ENCODE results near the gene NHLH2. TPM values are rescaled to one million over a fixed set of nuclear protein-coding genes. Genes with fewer than 3 reads are reported as not detected.

Gene NHLH2
- total RNA-seq, 2 experiments from 2014 or later, result not detected

- CTCF ChIA-PET, result no interaction called here
- peaks cover 8% of the 10 kb centered on the region for H3K4me1 Mint-ChIP-seq
- no peak overlapping the region for H3K27ac Mint-ChIP-seq
- H3K4me3 Mint-ChIP-seq, result peak overlapping the region; percentile 39
- DNase-seq, result no peak
- H3K9me3 Mint-ChIP-seq, result no peaks in the 10 kb centered on the region
- H3K36me3 Mint-ChIP-seq (ENCODE audit: low read depth), result no peaks in the 10 kb centered on the region
- POLR2A ChIA-PET, result no interaction called here
- peaks cover 50% of the 10 kb centered on the region for H3K27me3 Mint-ChIP-seq
Observed at GRCh38 chr1:115829023-115829674, 11.8 kb downstream of the NHLH2 start.

DNA sequence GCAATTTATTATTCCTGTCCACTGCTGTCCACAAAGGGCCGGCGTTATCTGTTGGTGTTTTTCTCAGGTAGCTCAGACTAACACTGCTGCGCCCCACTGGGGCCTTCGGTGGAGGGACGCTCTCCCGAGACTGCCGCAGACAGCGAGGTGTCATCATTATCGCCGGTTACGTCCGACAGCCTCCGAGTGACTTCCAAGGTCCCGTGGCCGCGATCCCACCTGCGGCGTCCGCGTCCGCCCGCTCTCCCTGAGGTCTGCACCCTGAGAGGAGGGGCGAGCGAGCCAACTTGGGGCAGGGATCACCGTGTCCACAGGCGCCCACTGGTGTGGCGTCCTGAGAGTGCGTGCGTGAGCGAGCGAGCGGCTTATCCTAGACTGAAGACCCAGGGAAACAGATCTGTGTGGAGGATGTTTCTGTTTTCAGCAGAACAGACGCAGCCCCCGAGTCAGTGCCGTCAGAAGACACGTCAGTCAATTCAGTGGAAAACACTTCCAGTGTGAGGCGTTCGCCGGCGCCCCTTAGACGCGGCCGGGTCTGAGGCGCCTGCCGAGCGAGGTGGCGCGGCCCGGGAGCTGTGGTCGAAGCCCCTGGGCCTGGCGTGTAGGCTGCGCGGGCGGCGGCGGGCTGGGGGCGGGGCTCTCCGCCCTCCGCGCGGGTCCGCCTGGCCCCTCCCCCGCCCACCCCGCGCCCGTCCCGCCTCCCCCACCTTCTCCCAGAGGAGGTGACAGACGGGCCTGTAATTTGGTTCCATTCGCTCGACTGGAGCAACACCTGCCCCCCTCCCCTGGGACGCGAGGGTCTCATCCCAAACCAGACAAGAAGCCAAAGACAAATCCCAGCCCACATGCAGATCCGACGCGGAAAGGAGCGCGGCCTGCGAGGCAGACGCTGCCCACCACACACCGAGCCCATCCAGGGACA is 12.6 kb downstream of the NHLH2 start:
- no peak overlapping the region for H3K27ac Mint-ChIP-seq
- no peaks in the 10 kb centered on the region for H3K9me3 Mint-ChIP-seq
- DNase-seq, result no peak
- H3K4me1 Mint-ChIP-seq, result peaks cover 8% of the 10 kb centered on the region
- POLR2A ChIA-PET, result no interaction called here
- H3K36me3 Mint-ChIP-seq (ENCODE audit: low read depth), result no peaks in the 10 kb centered on the region
- CTCF ChIA-PET, result no interaction called here
- H3K27me3 Mint-ChIP-seq, result peaks cover 49% of the 10 kb centered on the region
- peak overlapping the region; percentile 39 for H3K4me3 Mint-ChIP-seq

- no peaks in the 10 kb centered on the region for H3K36me3 Mint-ChIP-seq (ENCODE audit: low read depth)
- ChIA-PET CTCF (no interaction called here), POLR2A (no interaction called here)
- no peaks in the 10 kb centered on the region for H3K9me3 Mint-ChIP-seq
- no peak for DNase-seq
- H3K27ac Mint-ChIP-seq, result no peak overlapping the region
- peaks cover 8% of the 10 kb centered on the region for H3K4me1 Mint-ChIP-seq
- H3K4me3 Mint-ChIP-seq, result no peak overlapping the region
- peaks cover 52% of the 10 kb centered on the region for H3K27me3 Mint-ChIP-seq
Observed at GRCh38 chr1:115827452-115828044, 13.4 kb downstream of the NHLH2 start.

- Mint-ChIP-seq H3K27me3 (peaks cover 52% of the 10 kb centered on the region), H3K4me1 (peaks cover 8% of the 10 kb centered on the region), H3K9me3 (no peaks in the 10 kb centered on the region), H3K27ac (no peak overlapping the region), H3K36me3 (ENCODE audit: low read depth) (no peaks in the 10 kb centered on the region), H3K4me3 (no peak overlapping the region)
- ChIA-PET POLR2A (no interaction called here), CTCF (interaction anchor here (1.1 kb wide), 1 partner anchor 194 kb away, joined by 3 read pairs; no protein-coding TSS in a partner anchor)
- DNase-seq, result no peak
Observed at GRCh38 chr1:115826628-115827027, 14.3 kb downstream of the NHLH2 start.

GRCh38 chr1:115822117-115822516 is 18.8 kb downstream of the NHLH2 start:
- Mint-ChIP-seq H3K4me3 (no peak overlapping the region), H3K9me3 (no peaks in the 10 kb centered on the region), H3K4me1 (no peaks in the 10 kb centered on the region), H3K27me3 (peaks cover 39% of the 10 kb centered on the region), H3K36me3 (ENCODE audit: low read depth) (no peaks in the 10 kb centered on the region), H3K27ac (no peak overlapping the region)
- ChIA-PET CTCF (no interaction called here), POLR2A (no interaction called here)
- DNase-seq, result no peak

DNA sequence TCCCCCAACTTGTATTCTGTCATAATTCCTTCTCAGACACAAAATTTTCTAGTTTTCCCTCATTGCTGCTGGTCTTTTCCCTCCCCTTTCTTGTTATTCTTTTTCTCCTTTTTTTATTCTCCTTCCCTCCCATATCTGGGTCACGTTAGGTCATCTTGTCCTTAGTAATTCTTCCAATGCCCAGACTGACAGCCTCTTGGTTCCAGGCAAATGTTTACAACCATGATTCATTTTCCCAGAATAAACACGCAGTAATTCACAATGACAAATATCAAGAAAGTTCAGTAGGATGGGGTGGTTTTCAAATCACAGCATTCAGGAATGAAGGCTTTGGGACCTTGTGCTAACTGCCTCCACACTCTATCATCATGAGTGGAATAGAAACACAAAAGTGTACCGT is 25.2 kb downstream of the NHLH2 start:
- Mint-ChIP-seq H3K9me3 (no peaks in the 10 kb centered on the region), H3K27me3 (peaks cover 13% of the 10 kb centered on the region), H3K4me1 (no peaks in the 10 kb centered on the region), H3K4me3 (no peak overlapping the region), H3K36me3 (ENCODE audit: low read depth) (no peaks in the 10 kb centered on the region), H3K27ac (no peak overlapping the region)
- DNase-seq, result no peak
- CTCF ChIA-PET, result interaction anchor here (1.2 kb wide), 1 partner anchor 323 kb away, joined by 3 read pairs; no protein-coding TSS in a partner anchor
- POLR2A ChIA-PET, result no interaction called here

DNA sequence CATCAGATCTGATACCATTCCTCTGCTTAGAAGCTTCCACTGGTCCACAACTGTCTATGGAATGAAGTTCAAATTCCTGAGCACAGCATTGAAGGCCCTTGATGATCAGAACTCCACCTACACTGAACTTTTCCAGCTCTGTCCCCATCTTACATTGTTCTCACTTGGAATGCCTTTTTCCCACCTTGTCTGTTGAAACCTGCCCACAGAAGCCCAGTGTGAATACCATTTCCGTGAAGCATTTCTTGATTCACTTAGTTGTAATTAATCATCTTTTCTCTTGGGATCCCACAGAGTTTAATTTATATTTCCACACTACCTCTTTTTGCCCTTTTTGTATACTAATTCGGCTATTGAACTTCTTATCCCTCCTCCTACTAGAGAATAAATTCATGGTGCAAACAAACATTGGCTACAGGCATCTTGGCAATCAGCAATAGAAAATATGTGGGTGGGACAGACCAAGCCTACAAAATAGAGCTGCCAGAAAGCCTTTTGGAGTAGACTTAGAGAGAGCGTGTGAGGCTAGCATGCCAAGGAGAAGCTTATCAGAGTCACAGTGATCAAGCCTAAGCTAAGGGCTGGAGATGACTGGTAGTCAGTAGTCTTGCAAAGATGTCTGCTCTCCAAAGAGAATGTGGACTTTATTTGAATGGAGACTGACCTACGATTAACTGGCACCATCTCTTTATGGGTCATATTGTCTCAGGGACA is 26.1 kb downstream of the NHLH2 start:
- CTCF ChIA-PET, result interaction anchor here (1.2 kb wide), 1 partner anchor 324 kb away, joined by 3 read pairs; no protein-coding TSS in a partner anchor
- peaks cover 12% of the 10 kb centered on the region for H3K27me3 Mint-ChIP-seq
- H3K36me3 Mint-ChIP-seq (ENCODE audit: low read depth), result no peaks in the 10 kb centered on the region
- no peak overlapping the region for H3K4me3 Mint-ChIP-seq
- H3K27ac Mint-ChIP-seq, result no peak overlapping the region
- H3K9me3 Mint-ChIP-seq, result no peaks in the 10 kb centered on the region
- no peaks in the 10 kb centered on the region for H3K4me1 Mint-ChIP-seq
- POLR2A ChIA-PET, result no interaction called here
- DNase-seq, result no peak

DNA sequence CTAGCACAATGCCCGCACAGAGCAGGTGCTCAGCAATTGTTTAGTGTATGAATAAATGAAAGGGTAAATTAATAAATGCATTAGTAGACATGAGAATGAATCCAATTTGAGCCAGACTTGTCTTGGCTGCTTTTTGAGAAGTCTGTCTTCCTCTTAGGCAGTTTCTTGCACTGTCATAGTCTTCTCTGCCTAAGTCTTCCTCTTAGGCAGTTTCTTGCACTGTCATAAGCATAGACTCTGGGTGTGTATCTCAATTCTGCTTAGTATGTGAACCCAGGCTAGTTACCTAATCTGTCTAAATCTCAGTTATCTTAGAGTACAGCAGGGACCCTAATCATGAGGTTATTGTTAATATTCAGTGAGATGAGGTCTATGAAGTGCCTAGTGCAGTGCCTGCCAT is 27.2 kb downstream of the NHLH2 start:
- H3K4me1 Mint-ChIP-seq, result no peaks in the 10 kb centered on the region
- H3K4me3 Mint-ChIP-seq, result no peak overlapping the region
- no peak for DNase-seq
- no peak overlapping the region for H3K27ac Mint-ChIP-seq
- POLR2A ChIA-PET, result no interaction called here
- no peaks in the 10 kb centered on the region for H3K9me3 Mint-ChIP-seq
- CTCF ChIA-PET, result no interaction called here
- H3K36me3 Mint-ChIP-seq (ENCODE audit: low read depth), result no peaks in the 10 kb centered on the region
- peaks cover 15% of the 10 kb centered on the region for H3K27me3 Mint-ChIP-seq

GRCh38 chr1:115811140-115811828 is 29.6 kb downstream of the NHLH2 start:
- Mint-ChIP-seq H3K27ac (no peak overlapping the region), H3K36me3 (ENCODE audit: low read depth) (no peaks in the 10 kb centered on the region), H3K9me3 (no peaks in the 10 kb centered on the region), H3K4me1 (no peaks in the 10 kb centered on the region), H3K4me3 (no peak overlapping the region), H3K27me3 (peaks cover 21% of the 10 kb centered on the region)
- POLR2A ChIA-PET, result no interaction called here
- no peak for DNase-seq
- CTCF ChIA-PET, result interaction anchor here (1.2 to 1.8 kb wide), 3 partner anchors 170 to 209 kb away, joined by 3 to 7 read pairs (median 4); no protein-coding TSS in a partner anchor

DNA sequence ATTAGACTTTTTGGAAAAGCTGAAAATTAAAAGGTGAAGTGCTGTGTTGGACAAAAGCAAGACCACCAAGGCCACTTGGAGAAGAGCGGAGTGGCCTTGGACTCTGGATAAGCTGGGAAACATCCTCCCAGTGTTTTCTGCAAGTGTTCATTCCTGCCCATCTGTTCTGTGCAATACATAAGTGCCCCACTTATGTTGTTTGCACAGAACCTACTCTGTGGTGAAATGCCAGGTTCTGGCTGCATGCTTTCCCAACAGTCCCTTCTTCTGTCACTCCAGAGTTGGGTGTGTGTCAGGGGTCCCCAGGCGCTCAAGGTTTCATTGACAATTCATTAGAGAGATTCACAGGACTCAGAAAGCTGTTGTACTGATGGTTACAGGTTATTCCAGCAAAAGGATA is 30.3 kb downstream of the NHLH2 start:
- Mint-ChIP-seq H3K9me3 (no peaks in the 10 kb centered on the region), H3K4me1 (no peaks in the 10 kb centered on the region), H3K4me3 (no peak overlapping the region), H3K36me3 (ENCODE audit: low read depth) (no peaks in the 10 kb centered on the region), H3K27me3 (peaks cover 23% of the 10 kb centered on the region), H3K27ac (no peak overlapping the region)
- ChIA-PET POLR2A (no interaction called here), CTCF (interaction anchor here (1.2 to 1.8 kb wide), 3 partner anchors 171 to 210 kb away, joined by 3 to 7 read pairs (median 4); no protein-coding TSS in a partner anchor)
- DNase-seq, result no peak

GRCh38 chr1:115809847-115810246 is 31.1 kb downstream of the NHLH2 start:
- CTCF ChIA-PET, result interaction anchor here (1.2 to 1.6 kb wide), 2 partner anchors 171 to 174 kb away, joined by 3 to 5 read pairs; no protein-coding TSS in a partner anchor
- Mint-ChIP-seq H3K9me3 (no peaks in the 10 kb centered on the region), H3K4me1 (no peaks in the 10 kb centered on the region), H3K27ac (no peak overlapping the region), H3K36me3 (ENCODE audit: low read depth) (no peaks in the 10 kb centered on the region), H3K4me3 (no peak overlapping the region), H3K27me3 (peaks cover 26% of the 10 kb centered on the region)
- POLR2A ChIA-PET, result no interaction called here
- DNase-seq, result no peak

DNA sequence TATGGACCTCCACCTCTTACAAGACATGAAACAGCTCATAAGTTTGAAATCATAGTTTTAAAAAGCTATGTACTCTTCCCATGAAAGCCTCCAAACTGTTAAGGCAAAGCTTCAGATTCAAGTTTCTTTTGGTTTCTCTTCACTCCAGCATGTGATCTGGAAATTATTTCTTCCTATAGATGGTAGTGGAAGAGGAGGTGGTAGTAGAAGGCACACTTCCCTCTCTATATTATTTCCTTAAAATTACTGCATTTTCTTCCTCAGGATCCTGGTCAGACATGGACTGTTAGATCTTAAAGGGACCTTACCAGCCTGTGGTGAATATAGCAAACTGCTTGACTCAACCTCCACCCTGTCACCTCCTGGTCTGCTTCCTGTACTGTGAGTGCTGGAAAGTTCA is 31.9 kb downstream of the NHLH2 start:
- H3K27ac Mint-ChIP-seq, result no peak overlapping the region
- no peak for DNase-seq
- CTCF ChIA-PET, result interaction anchor here (1.2 kb wide), 1 partner anchor 172 kb away, joined by 5 read pairs; no protein-coding TSS in a partner anchor
- no peaks in the 10 kb centered on the region for H3K9me3 Mint-ChIP-seq
- H3K36me3 Mint-ChIP-seq (ENCODE audit: low read depth), result no peaks in the 10 kb centered on the region
- H3K4me3 Mint-ChIP-seq, result no peak overlapping the region
- peaks cover 24% of the 10 kb centered on the region for H3K27me3 Mint-ChIP-seq
- POLR2A ChIA-PET, result no interaction called here
- H3K4me1 Mint-ChIP-seq, result no peaks in the 10 kb centered on the region

Measured in activated CD4-positive, alpha-beta memory T cell treated with anti-CD3 and anti-CD28 coated beads, Interleukin-2, amount 10 ng/mL, durations not matched to agents 7 days and 5 days (primary cell).